GM12878 (cell line): ENCODE results near the gene ATP5PD. TPM values are rescaled to one million over a fixed set of nuclear protein-coding genes. Genes with fewer than 3 reads are reported as not detected.

Source experiments
- ATAC-seq: fragments of 200-7000 bp; cut with Tn5 transposase; 3 replicates; pipeline ENCODE4 v1.9.1; 2020; ENCODE audit warnings: mild to moderate bottlenecking, moderate library complexity
- BruUV-seq: library from RNA; stranded (reverse); fragments of 400-500 nt; replicated peaks from 2 replicates; lab custom pipeline; 2021; lab: Mats Ljungman, UMichigan
- CTCF ChIA-PET: fragments of 300-600 bp; sonication (Branson Sonifier 250); formaldehyde crosslinking; extraction: SDS; loops from one replicate; lab custom pipeline; 2021; ENCODE audit warnings: inconsistent platforms; lab: Yijun Ruan, JAX
- POLR2A ChIA-PET: fragments of 350-600 bp; formaldehyde crosslinking; extraction: SDS; loops from one replicate; lab custom pipeline; 2021; ENCODE audit warnings: inconsistent platforms; lab: Charles Lee
- RAD21 ChIA-PET: fragments of 300-600 bp; sonication (Branson Sonifier 250); formaldehyde crosslinking; loops from one replicate; lab custom pipeline; 2023; ENCODE audit warnings: antibody characterized with exemption; ENCODE audit not compliant: unreplicated experiment; lab: Charles Lee
- SMC1A ChIA-PET: fragments of 300-600 bp; sonication (Branson Sonifier 250); formaldehyde crosslinking; loops from one replicate; lab custom pipeline; 2023; ENCODE audit not compliant: unreplicated experiment, uncharacterized antibody; lab: Charles Lee
- DNase-seq: peaks from one replicate; pipeline ENCODE4 v3.0.0-alpha.2; 2011; ENCODE audit warnings: low read depth, low spot score
- FAIRE-seq: peaks from 3 replicates; lab custom pipeline; 2011; peaks lifted over from hg19 to GRCh38; lab: Jason Lieb, UNC
- H2AFZ ChIP-seq: 2 replicates; pipeline ENCODE4 v1.6.0; 2011; ENCODE audit warnings: low read depth, low read length, control low read depth; ENCODE audit not compliant: control insufficient read depth
- H3K27ac ChIP-seq: 2 replicates; pipeline ENCODE4 v1.5.1; 2011; ENCODE audit warnings: control low read depth; ENCODE audit not compliant: control insufficient read depth, insufficient read depth
- H3K27me3 ChIP-seq, 2 experiments: replicated peaks in 1 of 2; 2 replicates each; pipeline versions ENCODE4 v1.6.0 to v1.6.1; 2011; ENCODE audit warnings: low read length in 1 of 2; ENCODE audit not compliant: control insufficient read depth in 2 of 2, insufficient read depth in 2 of 2
- H3K36me3 ChIP-seq, 2 experiments: 2 replicates each; pipeline ENCODE4 v1.5.1; 2011; ENCODE audit warnings: low read length in 1 of 2; ENCODE audit not compliant: control insufficient read depth in 2 of 2, insufficient read depth in 2 of 2
- H3K4me1 ChIP-seq: 2 replicates; pipeline ENCODE4 v1.6.1; 2011; ENCODE audit warnings: mild to moderate bottlenecking, low read length, moderate library complexity, mixed read lengths; ENCODE audit not compliant: control insufficient read depth, insufficient read depth
- H3K4me2 ChIP-seq: 2 replicates; pipeline ENCODE4 v1.6.0; 2011; ENCODE audit warnings: control low read depth; ENCODE audit not compliant: control insufficient read depth, insufficient read depth
- H3K4me3 ChIP-seq: fragments of 200-600 bp; sonication (generic); 2 replicates; pipeline ENCODE4 v1.5.1; 2016
- H3K79me2 ChIP-seq: 2 replicates; pipeline ENCODE4 v1.6.0; 2011; ENCODE audit warnings: low read length; ENCODE audit not compliant: control insufficient read depth, insufficient read depth
- H3K9ac ChIP-seq: 2 replicates; pipeline ENCODE4 v1.8.0; 2011; ENCODE audit warnings: low read length, control low read depth, mixed read lengths; ENCODE audit not compliant: control insufficient read depth, insufficient read depth
- H3K9me3 ChIP-seq: replicated peaks from 3 replicates; pipeline ENCODE4 v1.5.1; 2011; ENCODE audit warnings: mild to moderate bottlenecking, low read length; ENCODE audit not compliant: control insufficient read depth, insufficient read depth
- H4K20me1 ChIP-seq: 2 replicates; pipeline ENCODE4 v1.6.0; 2011; ENCODE audit not compliant: control insufficient read depth, insufficient read depth
- HDAC2 ChIP-seq: fragments of 200-600 bp; sonication (generic); IDR thresholded peaks from 2 replicates; pipeline ENCODE4 v1.6.1; 2017
- KAT2A ChIP-seq: conservative IDR thresholded peaks from 2 replicates; pipeline ENCODE4 v1.6.1; 2011; ENCODE audit warnings: low read depth, low read length; ENCODE audit not compliant: control insufficient read depth
- MTA2 ChIP-seq: fragments of 450-650 bp; IDR thresholded peaks from 2 replicates; pipeline ENCODE4 v1.6.1; 2016; ENCODE audit warnings: low read depth, mild to moderate bottlenecking, moderate library complexity
- POLR2AphosphoS2 ChIP-seq: IDR thresholded peaks from 2 replicates; pipeline ENCODE4 v1.6.1; 2011; ENCODE audit warnings: low read depth, mild to moderate bottlenecking, low read length, improper control_type of control experiment, moderate library complexity
- RBBP5 ChIP-seq: fragments of 200-600 bp; sonication (generic); conservative IDR thresholded peaks from 2 replicates; pipeline ENCODE4 v1.6.1; 2016
- RELA ChIP-seq: fragments of 450-650 bp; IDR thresholded peaks from 2 replicates; pipeline ENCODE4 v1.8.0; 2014; ENCODE audit warnings: borderline replicate concordance; ENCODE audit not compliant: partially characterized antibody
- SMC3 ChIP-seq: IDR thresholded peaks from 2 replicates; pipeline ENCODE4 v1.6.1; 2011; ENCODE audit warnings: low read length, improper control_type of control experiment, borderline replicate concordance
- SUZ12 ChIP-seq: fragments of 200-600 bp; sonication (generic); IDR thresholded peaks from one replicate; pipeline ENCODE4 v1.6.1; 2018; ENCODE audit warnings: antibody characterized with exemption, mild to moderate bottlenecking; ENCODE audit not compliant: unreplicated experiment
- TAF1 ChIP-seq: IDR thresholded peaks from 2 replicates; pipeline ENCODE4 v1.6.1; 2011; ENCODE audit warnings: mild to moderate bottlenecking, low read depth, low read length, borderline replicate concordance
- USF1 ChIP-seq: IDR thresholded peaks from 2 replicates; pipeline ENCODE4 v1.6.1; 2011; ENCODE audit warnings: borderline replicate concordance, low read depth, mild to moderate bottlenecking, moderate library complexity, mixed read lengths, low read length; ENCODE audit not compliant: insufficient read depth; ENCODE audit errors: extremely low read length
- USF2 ChIP-seq: IDR thresholded peaks from 2 replicates; pipeline ENCODE4 v1.6.1; 2011; ENCODE audit warnings: low read depth, low read length, improper control_type of control experiment, borderline replicate concordance
- ZNF622 ChIP-seq: fragments of 450-650 bp; IDR thresholded peaks from 2 replicates; pipeline ENCODE4 v1.6.1; 2017; ENCODE audit warnings: mild to moderate bottlenecking, inconsistent platforms
- WGBS: methylation state at CpG from one replicate; pipeline ENCODE4 v1.1.6; 2016; ENCODE audit warnings: low lambda C conversion rate; ENCODE audit not compliant: insufficient replicate concordance, insufficient coverage; ENCODE audit errors: missing lambda C conversion rate; 5-methylcytosine and 5-hydroxymethylcytosine counted together
- in situ Hi-C: fragments of 300-500 bp; cut with MboI; formaldehyde crosslinking; loops from 9 replicates; pipeline ENCODE4 v1.14.3; 2018; ENCODE audit warnings: mixed read lengths
- intact Hi-C: fragments of 100-400 bp; cut with micrococcal nuclease; formaldehyde crosslinking; loops from one replicate; pipeline ENCODE4 v1.14.2; 2022; ENCODE audit not compliant: unreplicated experiment
- polyA plus RNA-seq, 11 experiments: library from polyadenylated mRNA; depleted of rRNA in 4 of 11; unstranded in 6 of 11; stranded (reverse) in 5 of 11; fragments of >200 nt; fragmentation: Nextera tagmentation in 4 of 11; fragmentation: Illumina TruSeq in 1 of 11; extraction: Ambion mirVana in 4 of 11; extraction: Trizol in 1 of 11; gene quantifications; 1 replicate in 1 of 11; 2 replicates in 10 of 11; pipeline versions ENCODE4 v1.2.1 to v1.2.3, GENCODE V29; 2011 to 2016; ENCODE audit warnings: inconsistent platforms in 2 of 11, missing spikeins in 2 of 11, low read depth in 1 of 11
- total RNA-seq, 4 experiments: library from RNA; depleted of rRNA in 3 of 4; stranded (reverse); fragments of >200 nt in 3 of 4; fragmentation: Illumina TruSeq in 1 of 4; extraction: Trizol in 1 of 4; gene quantifications; 2 replicates each; pipeline versions ENCODE4 v1.2.1 to v1.2.3, GENCODE V29; 2013 to 2021

The ATP5PD gene
- total and polyA plus RNA-seq, 10 of the 15 experiments (the other 5 are each of a cell fraction or from before 2014, with no cell fraction given) = 172 to 772 (median 321) TPM

- H3K79me2 ChIP-seq = no peaks in the 10 kb centered on the region
- no peaks in the 10 kb centered on the region for H3K36me3 ChIP-seq
- POLR2A ChIA-PET = interaction anchor here (0.6 to 0.9 kb wide), 2 partner anchors 12 to 17 kb away, joined by 3 to 5 read pairs; no protein-coding TSS in a partner anchor
- no peak for TF ChIP-seq TAF1
- TF ChIP-seq USF1 = no peak
- no peak for TF ChIP-seq KAT2A
- TF ChIP-seq RBBP5 = no peak
- no peak for TF ChIP-seq SUZ12
- TF ChIP-seq SMC3 = no peak
- TF ChIP-seq HDAC2 = no peak
- TF ChIP-seq POLR2AphosphoS2 = no peak
- TF ChIP-seq ZNF622 = no peak
- TF ChIP-seq RELA = no peak
- no peak for TF ChIP-seq USF2
- TF ChIP-seq MTA2 = no peak
- no peaks in the 10 kb centered on the region for H3K27me3 ChIP-seq
- no peaks in the 10 kb centered on the region for H3K9me3 ChIP-seq
- H3K27ac ChIP-seq = no peak overlapping the region
- CTCF ChIA-PET = interaction anchor here (1.2 kb wide), 1 partner anchor 12 kb away, joined by 4 read pairs; no protein-coding TSS in a partner anchor
- intact Hi-C loops (no loop called here), in situ Hi-C loops (no loop called here)
- SMC1A ChIA-PET = no interaction called here
- RAD21 ChIA-PET = no interaction called here
- H3K4me1 ChIP-seq = peaks cover 3% of the 10 kb centered on the region
- H4K20me1 ChIP-seq = no peaks in the 10 kb centered on the region
- H2AFZ ChIP-seq = no peak overlapping the region
- no TSS peak for BruUV-seq
- ATAC-seq (no peak), DNase-seq (no peak), FAIRE-seq (no peak)
- H3K4me2 ChIP-seq = no peak overlapping the region
- H3K4me3 ChIP-seq = no peak overlapping the region
- WGBS = 73% methylated on average over 18 of the region's 18 CpGs
- no peak overlapping the region for H3K9ac ChIP-seq
Measured at GRCh38 chr17:75093548-75094158, 46.9 kb upstream of the ATP5PD start.
